Right lobe of liver (tissue), 4 donors: Measurements from ENCODE around the gene NSUN4.

ENCODE experiments used
- CTCF ChIP-seq, 4 donors: fragments of 200-600 bp in 3 of 4; fragments of 450-650 bp in 1 of 4; IDR thresholded peaks; one replicate each; pipeline versions ENCODE4 v1.5.1 to v1.8.0; 2016 to 2022; ENCODE audit warnings: antibody characterized with exemption in 4 of 4, mild to moderate bottlenecking in 2 of 4
- POLR2A ChIP-seq: fragments of 450-650 bp; IDR thresholded peaks from one replicate; pipeline ENCODE4 v1.6.1; 2017; ENCODE audit warnings: antibody characterized with exemption, mild to moderate bottlenecking
- donor health status: DM: no; HTN: no; CAD: no.
- donor health status: DM: no; HTN: no; CAD: no.
- donor health status: DM: no; HTN: yes; CAD: no.

- no peak for TF ChIP-seq CTCF (IDR thresholded peaks at IDR 0.05)
- TF ChIP-seq POLR2A = no peak
These were observed 21.6 kb downstream of the NSUN4 start for GRCh38 chr1:46362158-46362557.
